Measurements from ENCODE around the gene TBC1D4.
"Not testable (repeated sequence)": the region's sequence is repeated elsewhere in the genome, so short reads cannot be mapped to it uniquely, and the experiment has no call there.

Gene TBC1D4

DNA sequence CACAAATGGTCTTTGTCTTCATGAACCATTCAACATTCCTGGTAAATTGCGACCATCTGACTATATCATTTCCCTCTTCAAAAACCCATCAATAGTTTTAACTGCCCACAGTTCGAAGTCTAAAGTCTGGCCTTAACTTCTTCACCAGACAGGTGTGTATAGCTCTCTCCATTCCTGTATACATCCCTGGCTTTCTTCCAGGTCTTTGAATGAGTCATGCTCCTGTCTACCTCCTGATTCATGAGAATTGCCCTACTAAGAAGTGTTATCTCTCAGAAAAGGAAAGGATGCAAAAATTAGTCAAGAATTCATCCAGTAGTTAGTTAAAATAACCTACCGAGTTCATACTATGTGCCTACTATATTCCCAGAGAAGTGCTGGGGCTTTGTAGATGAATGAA is 225.0 kb downstream of the TBC1D4 start:
- no peak for DNase-seq

GRCh38 chr13:75255653-75256052 is 226.3 kb downstream of the TBC1D4 start:
- no peak for DNase-seq

GRCh38 chr13:75255147-75255546 is 226.8 kb downstream of the TBC1D4 start:
- no peak for DNase-seq

GRCh38 chr13:75251188-75251587 is 230.8 kb downstream of the TBC1D4 start:
- DNase-seq: no peak

DNA sequence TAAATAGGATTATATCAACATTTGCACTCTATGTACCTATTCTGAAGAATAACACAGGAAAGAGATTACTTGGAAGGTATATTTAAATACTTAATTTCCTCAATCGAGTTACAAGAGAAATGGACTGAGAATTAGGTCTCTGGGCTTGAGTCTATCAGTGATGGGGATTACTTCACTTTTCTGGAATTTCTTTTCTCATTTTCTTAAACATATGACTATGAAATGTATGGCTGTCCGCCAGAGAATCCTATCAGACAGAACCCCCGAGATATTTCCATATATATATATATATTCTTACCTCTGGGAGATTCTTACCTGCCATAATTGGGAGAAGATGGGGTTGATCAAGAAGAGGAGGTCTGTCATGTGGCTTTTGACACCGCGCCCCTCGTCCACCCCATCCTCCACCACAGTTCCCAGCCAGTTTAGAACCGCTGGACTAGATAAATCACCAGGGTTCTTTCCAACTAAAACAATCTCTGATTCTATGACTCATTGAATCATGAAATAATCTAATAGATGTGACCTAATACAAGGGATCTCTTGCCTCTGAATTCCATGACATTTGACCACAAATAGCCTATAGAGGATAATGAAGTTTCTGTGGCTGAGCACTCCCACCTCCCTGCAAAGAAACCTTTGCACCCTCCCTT is 231.3 kb downstream of the TBC1D4 start:
- DNase-seq: no peak

DNA sequence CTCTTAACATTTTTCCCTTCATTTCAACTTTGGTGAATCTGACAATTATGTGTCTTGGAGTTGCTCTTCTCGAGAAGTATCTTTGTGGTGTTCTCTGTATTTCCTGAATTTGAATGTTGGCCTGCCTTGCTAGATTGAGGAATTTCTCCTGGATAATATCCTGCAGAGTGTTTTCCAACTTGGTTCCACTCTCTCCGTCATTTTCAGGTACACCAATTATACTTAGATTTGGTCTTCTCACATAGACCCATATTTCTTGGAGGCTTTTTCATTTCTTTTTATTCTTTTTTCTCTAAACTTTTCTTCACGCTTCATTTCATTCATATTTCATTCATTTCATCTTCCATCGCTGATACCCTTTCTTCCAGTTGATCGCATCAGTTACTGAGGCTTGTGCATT is 236.4 kb downstream of the TBC1D4 start:
- DNase-seq: not testable (repeated sequence)

- not testable (repeated sequence) for DNase-seq
Measured at GRCh38 chr13:75240240-75240639, 241.7 kb downstream of the TBC1D4 start.

DNA sequence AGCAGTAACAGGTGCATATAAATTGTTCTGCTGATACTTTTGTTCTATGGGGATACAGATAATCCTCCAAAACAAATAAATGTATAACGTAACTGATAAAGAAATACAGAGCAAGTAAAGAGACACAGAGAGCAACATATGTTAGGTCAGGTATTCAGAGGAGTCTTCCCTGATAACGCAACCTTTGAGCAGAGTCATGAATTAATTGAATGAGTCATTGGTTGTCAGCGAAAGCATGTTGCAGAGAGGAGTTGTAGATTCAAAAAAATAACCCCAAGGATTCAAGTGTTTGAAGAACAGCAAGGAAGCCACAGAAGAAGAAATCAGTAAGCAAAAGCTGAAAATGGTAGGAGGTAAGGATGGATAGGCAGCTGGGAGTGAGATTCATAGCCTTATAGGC is 245.2 kb downstream of the TBC1D4 start:
- no peak for DNase-seq
